OCI-LY7 (cell line): ENCODE measurements around the gene FBXL17. TPM values are rescaled to one million over a fixed set of nuclear protein-coding genes. Genes with fewer than 3 reads are reported as not detected.

Source experiments
- BruUV-seq: library from RNA; stranded (reverse); fragments of 400-500 nt; replicated peaks from 2 replicates; lab custom pipeline; 2021; lab: Mats Ljungman, UMichigan
- CTCF ChIA-PET: fragments of 300-600 bp; sonication (Branson Sonifier 250); formaldehyde crosslinking; loops from one replicate; lab custom pipeline; 2022; ENCODE audit warnings: antibody characterized with exemption; ENCODE audit not compliant: unreplicated experiment; lab: Charles Lee
- POLR2A ChIA-PET: fragments of 300-600 bp; sonication (Branson Sonifier 250); formaldehyde crosslinking; loops from one replicate; lab custom pipeline; 2022; ENCODE audit warnings: antibody characterized with exemption; lab: Charles Lee
- DNase-seq: peaks from one replicate; pipeline ENCODE4 v3.0.0-alpha.2; 2015; ENCODE audit warnings: low spot score
- H2AFZ ChIP-seq: fragments of 200-600 bp; sonication (generic), shearing (Covaris generic); 2 replicates; pipeline ENCODE4 v1.6.1; 2014; ENCODE audit warnings: mild to moderate bottlenecking, antibody characterized with exemption, low read length, moderate library complexity
- H3K27ac ChIP-seq: fragments of 200-600 bp; sonication (generic); 2 replicates; pipeline ENCODE4 v1.5.1; 2014; ENCODE audit warnings: mixed run types, low read depth, mild to moderate bottlenecking, moderate library complexity, low read length, inconsistent platforms; ENCODE audit not compliant: poor library complexity, severe bottlenecking
- H3K36me3 ChIP-seq: fragments of 200-600 bp; sonication (generic); 2 replicates; pipeline ENCODE4 v1.6.1; 2014; ENCODE audit warnings: mild to moderate bottlenecking, antibody characterized with exemption, low read length, moderate library complexity, mixed read lengths; ENCODE audit not compliant: insufficient read depth
- H3K4me1 ChIP-seq: fragments of 200-600 bp; sonication (generic); 2 replicates; pipeline ENCODE4 v1.5.1; 2014; ENCODE audit warnings: mild to moderate bottlenecking, low read length; ENCODE audit not compliant: insufficient read depth, poor library complexity, severe bottlenecking
- H3K4me2 ChIP-seq: fragments of 200-600 bp; sonication (generic); 2 replicates; pipeline ENCODE4 v1.6.1; 2014; ENCODE audit warnings: mild to moderate bottlenecking, low read length
- H3K4me3 ChIP-seq: fragments of 200-600 bp; sonication (generic); 2 replicates; pipeline ENCODE4 v1.5.1; 2014; ENCODE audit warnings: mild to moderate bottlenecking, low read depth, low read length; ENCODE audit not compliant: poor library complexity, severe bottlenecking
- H3K79me2 ChIP-seq: fragments of 200-600 bp; sonication (generic); 2 replicates; pipeline ENCODE4 v1.6.1; 2016; ENCODE audit warnings: low read depth, mild to moderate bottlenecking, low read length, moderate library complexity, mixed read lengths; ENCODE audit not compliant: insufficient read depth
- H3K9me2 ChIP-seq: fragments of 200-600 bp; sonication (generic); 2 replicates; pipeline ENCODE4 v1.6.1; 2016; ENCODE audit warnings: mild to moderate bottlenecking, low read length, mixed read lengths; ENCODE audit not compliant: insufficient read depth
- H3K9me3 ChIP-seq: fragments of 200-600 bp; sonication (generic); 2 replicates; pipeline ENCODE4 v1.6.1; 2014; ENCODE audit warnings: mild to moderate bottlenecking, mixed run types, low read length, mixed read lengths
- H4K20me1 ChIP-seq: fragments of 200-600 bp; sonication (generic); 2 replicates; pipeline ENCODE4 v1.6.1; 2014; ENCODE audit warnings: mild to moderate bottlenecking, antibody characterized with exemption, low read length, moderate library complexity, mixed read lengths; ENCODE audit not compliant: insufficient read depth
- EZH2phosphoT487 ChIP-seq: fragments of 200-600 bp; sonication (generic); IDR thresholded peaks from 2 replicates; pipeline ENCODE4 v1.6.1; 2018; ENCODE audit warnings: low read depth, borderline replicate concordance, mild to moderate bottlenecking, mixed run types, antibody characterized with exemption, low read length, moderate library complexity, mixed read lengths
- intact Hi-C: fragments of 100-400 bp; cut with micrococcal nuclease; formaldehyde crosslinking; loops from one replicate; pipeline ENCODE4 v1.10.0; 2022; ENCODE audit not compliant: unreplicated experiment
- total RNA-seq, 2 experiments: library from RNA; depleted of rRNA in 1 of 2; stranded (reverse); fragments of >200 nt in 1 of 2; shearing (Covaris generic) in 1 of 2; gene quantifications; 2 replicates each; pipeline ENCODE4 v1.2.3, GENCODE V29; 2014 to 2022
- TF ChIP-seq, protein P1 (sequence below): fragments of 200-600 bp; sonication (generic); conservative IDR thresholded peaks from 2 replicates; pipeline ENCODE4 v1.5.1; 2014; ENCODE audit warnings: mild to moderate bottlenecking, antibody characterized with exemption, low read length, moderate library complexity, mixed read lengths

Gene FBXL17
- total RNA-seq, 2 experiments from 2014 or later: 10.2 to 21.6 TPM

GRCh38 chr5:108418197-108418596, 36.3 kb upstream of the FBXL17 start:
- ChIA-PET CTCF (no interaction called here), POLR2A (no interaction called here)
- intact Hi-C loops: no loop called here
- no peak overlapping the region for H3K4me2 ChIP-seq
- H3K36me3 ChIP-seq: no peaks in the 10 kb centered on the region
- no peaks in the 10 kb centered on the region for H3K9me2 ChIP-seq
- H3K27ac ChIP-seq: no peak overlapping the region
- DNase-seq: no peak
- BruUV-seq: no TSS peak
- no peaks in the 10 kb centered on the region for H3K9me3 ChIP-seq
- no peaks in the 10 kb centered on the region for H4K20me1 ChIP-seq
- no peaks in the 10 kb centered on the region for H3K79me2 ChIP-seq
- H2AFZ ChIP-seq: no peak overlapping the region
- H3K4me3 ChIP-seq: no peak overlapping the region
- no peak for TF ChIP-seq EZH2phosphoT487
- TF ChIP-seq, protein P1, sequence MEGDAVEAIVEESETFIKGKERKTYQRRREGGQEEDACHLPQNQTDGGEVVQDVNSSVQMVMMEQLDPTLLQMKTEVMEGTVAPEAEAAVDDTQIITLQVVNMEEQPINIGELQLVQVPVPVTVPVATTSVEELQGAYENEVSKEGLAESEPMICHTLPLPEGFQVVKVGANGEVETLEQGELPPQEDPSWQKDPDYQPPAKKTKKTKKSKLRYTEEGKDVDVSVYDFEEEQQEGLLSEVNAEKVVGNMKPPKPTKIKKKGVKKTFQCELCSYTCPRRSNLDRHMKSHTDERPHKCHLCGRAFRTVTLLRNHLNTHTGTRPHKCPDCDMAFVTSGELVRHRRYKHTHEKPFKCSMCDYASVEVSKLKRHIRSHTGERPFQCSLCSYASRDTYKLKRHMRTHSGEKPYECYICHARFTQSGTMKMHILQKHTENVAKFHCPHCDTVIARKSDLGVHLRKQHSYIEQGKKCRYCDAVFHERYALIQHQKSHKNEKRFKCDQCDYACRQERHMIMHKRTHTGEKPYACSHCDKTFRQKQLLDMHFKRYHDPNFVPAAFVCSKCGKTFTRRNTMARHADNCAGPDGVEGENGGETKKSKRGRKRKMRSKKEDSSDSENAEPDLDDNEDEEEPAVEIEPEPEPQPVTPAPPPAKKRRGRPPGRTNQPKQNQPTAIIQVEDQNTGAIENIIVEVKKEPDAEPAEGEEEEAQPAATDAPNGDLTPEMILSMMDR: no peak
- no peaks in the 10 kb centered on the region for H3K4me1 ChIP-seq

DNA sequence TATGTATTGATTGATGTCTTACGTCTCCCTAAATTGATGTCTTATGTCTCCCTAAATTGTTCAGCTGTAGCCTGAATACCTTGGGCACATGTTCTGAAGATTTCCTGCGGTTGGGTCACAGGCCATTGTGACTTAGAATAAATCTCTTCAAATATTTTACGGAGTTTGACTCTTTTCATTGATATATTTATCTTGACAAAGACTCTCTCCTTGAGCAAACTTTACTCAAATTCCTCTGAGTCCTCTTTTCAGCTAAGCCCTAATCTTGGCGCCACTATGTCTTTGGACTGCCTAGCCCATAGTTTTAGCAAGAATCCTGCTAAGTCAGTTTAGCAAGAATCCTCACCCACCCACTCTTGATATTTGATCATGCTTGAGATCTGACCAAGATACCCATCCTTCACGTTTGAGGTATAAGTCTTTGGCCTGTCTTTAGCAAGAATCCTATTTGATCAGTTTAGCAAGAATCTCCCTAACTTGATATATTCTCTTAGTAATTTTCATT, 35.3 kb upstream of the FBXL17 start:
- POLR2A ChIA-PET: interaction anchor here (0.9 kb wide), 1 partner anchor 1871 kb away, joined by 3 read pairs; no protein-coding TSS in a partner anchor
- CTCF ChIA-PET: no interaction called here
- DNase-seq: no peak
- H2AFZ ChIP-seq: no peak overlapping the region
- no peaks in the 10 kb centered on the region for H3K36me3 ChIP-seq
- no peaks in the 10 kb centered on the region for H3K9me3 ChIP-seq
- TF ChIP-seq, protein P1: no peak
- no peak for TF ChIP-seq EZH2phosphoT487
- H3K4me3 ChIP-seq: no peak overlapping the region
- no peak overlapping the region for H3K27ac ChIP-seq
- no peaks in the 10 kb centered on the region for H3K79me2 ChIP-seq
- BruUV-seq: no TSS peak
- H3K4me2 ChIP-seq: no peak overlapping the region
- intact Hi-C loops: no loop called here
- H3K4me1 ChIP-seq: no peaks in the 10 kb centered on the region
- no peaks in the 10 kb centered on the region for H4K20me1 ChIP-seq
- no peaks in the 10 kb centered on the region for H3K9me2 ChIP-seq

GRCh38 chr5:108415726-108416125, 33.8 kb upstream of the FBXL17 start:
- ChIA-PET POLR2A (interaction anchor here (0.7 kb wide), 1 partner anchor 16 kb away, joined by 3 read pairs; no protein-coding TSS in a partner anchor), CTCF (no interaction called here)
- no peak for DNase-seq
- TF ChIP-seq, protein P1: no peak
- TF ChIP-seq EZH2phosphoT487: no peak
- Histone ChIP-seq H3K27ac (no peak overlapping the region), H2AFZ (no peak overlapping the region), H3K79me2 (no peaks in the 10 kb centered on the region), H3K4me2 (no peak overlapping the region), H3K36me3 (no peaks in the 10 kb centered on the region), H3K4me3 (no peak overlapping the region), H3K4me1 (no peaks in the 10 kb centered on the region), H3K9me3 (no peaks in the 10 kb centered on the region), H3K9me2 (no peaks in the 10 kb centered on the region), H4K20me1 (no peaks in the 10 kb centered on the region)
- intact Hi-C loops: no loop called here
- BruUV-seq: no TSS peak
